Hepatocyte (in vitro differentiated cells): ENCODE results near the gene MAST4.

Experiments used
- EZH2 ChIP-seq: fragments of 200-600 bp; sonication (generic); IDR thresholded peaks from 2 replicates; pipeline ENCODE4 v1.6.1; 2016; ENCODE audit warnings: antibody characterized with exemption, mild to moderate bottlenecking, borderline replicate concordance
- EZH2phosphoT487 ChIP-seq: fragments of 200-600 bp; sonication (generic); IDR thresholded peaks from one replicate; pipeline ENCODE4 v1.6.1; 2018; ENCODE audit warnings: antibody characterized with exemption, mild to moderate bottlenecking, low read depth, moderate library complexity; ENCODE audit not compliant: unreplicated experiment, severe bottlenecking
- TF ChIP-seq, protein P1 (sequence below): fragments of 200-600 bp; sonication (generic); IDR thresholded peaks from 2 replicates; pipeline ENCODE4 v1.5.1; 2016; ENCODE audit warnings: antibody characterized with exemption, mild to moderate bottlenecking; ENCODE audit not compliant: poor library complexity

DNA sequence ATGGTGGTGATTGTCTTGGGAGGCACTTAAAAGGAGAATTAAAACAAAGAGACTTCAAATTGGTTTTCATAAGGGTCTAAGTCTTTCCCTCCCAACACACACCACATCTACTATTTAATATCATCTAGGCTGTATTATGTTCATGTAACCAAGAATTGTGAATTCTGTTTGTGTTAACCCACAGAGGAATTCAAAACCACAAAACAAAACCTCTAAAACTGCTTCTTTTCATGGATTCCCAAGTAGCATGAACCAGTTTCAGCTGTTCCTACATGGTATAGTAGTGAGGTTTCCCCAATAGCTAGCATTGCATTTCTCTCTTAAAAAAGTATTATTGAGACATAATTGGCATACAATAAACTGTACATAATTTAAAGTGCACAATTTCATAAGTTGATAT is 316.6 kb downstream of the MAST4 start:
- TF ChIP-seq, protein P1, sequence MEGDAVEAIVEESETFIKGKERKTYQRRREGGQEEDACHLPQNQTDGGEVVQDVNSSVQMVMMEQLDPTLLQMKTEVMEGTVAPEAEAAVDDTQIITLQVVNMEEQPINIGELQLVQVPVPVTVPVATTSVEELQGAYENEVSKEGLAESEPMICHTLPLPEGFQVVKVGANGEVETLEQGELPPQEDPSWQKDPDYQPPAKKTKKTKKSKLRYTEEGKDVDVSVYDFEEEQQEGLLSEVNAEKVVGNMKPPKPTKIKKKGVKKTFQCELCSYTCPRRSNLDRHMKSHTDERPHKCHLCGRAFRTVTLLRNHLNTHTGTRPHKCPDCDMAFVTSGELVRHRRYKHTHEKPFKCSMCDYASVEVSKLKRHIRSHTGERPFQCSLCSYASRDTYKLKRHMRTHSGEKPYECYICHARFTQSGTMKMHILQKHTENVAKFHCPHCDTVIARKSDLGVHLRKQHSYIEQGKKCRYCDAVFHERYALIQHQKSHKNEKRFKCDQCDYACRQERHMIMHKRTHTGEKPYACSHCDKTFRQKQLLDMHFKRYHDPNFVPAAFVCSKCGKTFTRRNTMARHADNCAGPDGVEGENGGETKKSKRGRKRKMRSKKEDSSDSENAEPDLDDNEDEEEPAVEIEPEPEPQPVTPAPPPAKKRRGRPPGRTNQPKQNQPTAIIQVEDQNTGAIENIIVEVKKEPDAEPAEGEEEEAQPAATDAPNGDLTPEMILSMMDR, result no peak
- TF ChIP-seq EZH2phosphoT487 (no peak), EZH2 (no peak)
